ENCODE data around the gene CRYBG2.

DNA sequence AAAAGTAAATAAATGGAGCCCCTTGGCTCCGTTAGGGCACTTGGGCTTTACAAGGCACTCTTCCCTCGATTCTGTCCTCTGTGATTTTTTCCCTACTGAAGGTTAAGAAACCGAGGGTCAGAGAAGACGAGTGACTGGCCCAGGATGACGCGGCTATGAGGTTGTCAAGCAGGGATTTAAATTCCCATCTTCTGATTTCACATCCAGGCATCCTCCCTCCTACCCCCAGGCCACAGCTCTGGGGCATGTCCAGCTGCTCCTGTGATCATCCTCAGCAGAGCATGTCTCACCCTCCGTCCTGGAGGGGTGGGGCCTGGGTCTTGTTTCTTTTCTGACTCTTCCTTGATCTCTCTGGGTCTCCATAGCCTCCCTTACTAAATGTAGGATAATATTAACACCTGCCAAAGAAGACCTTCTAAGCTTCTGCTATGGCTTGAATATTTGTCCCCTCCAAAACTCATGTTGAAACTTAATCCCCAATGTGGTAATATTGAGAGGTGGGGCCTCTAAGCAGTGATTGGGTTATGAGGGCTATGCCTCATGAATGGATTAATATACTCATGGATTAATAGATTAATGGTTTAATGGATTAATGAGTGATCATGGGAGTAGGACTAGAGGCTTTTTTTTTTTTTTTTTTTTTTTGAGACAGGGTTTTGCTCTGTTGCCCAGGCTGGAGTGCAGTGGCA lies 4.6 kb downstream of the CRYBG2 start:
- TF ChIP-seq EZH2 (IDR thresholded peaks at IDR 0.05; ENCODE audit: borderline replicate concordance, low read depth, low read length, severe bottlenecking) = no peak
- TF ChIP-seq, protein P1, sequence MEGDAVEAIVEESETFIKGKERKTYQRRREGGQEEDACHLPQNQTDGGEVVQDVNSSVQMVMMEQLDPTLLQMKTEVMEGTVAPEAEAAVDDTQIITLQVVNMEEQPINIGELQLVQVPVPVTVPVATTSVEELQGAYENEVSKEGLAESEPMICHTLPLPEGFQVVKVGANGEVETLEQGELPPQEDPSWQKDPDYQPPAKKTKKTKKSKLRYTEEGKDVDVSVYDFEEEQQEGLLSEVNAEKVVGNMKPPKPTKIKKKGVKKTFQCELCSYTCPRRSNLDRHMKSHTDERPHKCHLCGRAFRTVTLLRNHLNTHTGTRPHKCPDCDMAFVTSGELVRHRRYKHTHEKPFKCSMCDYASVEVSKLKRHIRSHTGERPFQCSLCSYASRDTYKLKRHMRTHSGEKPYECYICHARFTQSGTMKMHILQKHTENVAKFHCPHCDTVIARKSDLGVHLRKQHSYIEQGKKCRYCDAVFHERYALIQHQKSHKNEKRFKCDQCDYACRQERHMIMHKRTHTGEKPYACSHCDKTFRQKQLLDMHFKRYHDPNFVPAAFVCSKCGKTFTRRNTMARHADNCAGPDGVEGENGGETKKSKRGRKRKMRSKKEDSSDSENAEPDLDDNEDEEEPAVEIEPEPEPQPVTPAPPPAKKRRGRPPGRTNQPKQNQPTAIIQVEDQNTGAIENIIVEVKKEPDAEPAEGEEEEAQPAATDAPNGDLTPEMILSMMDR (IDR thresholded peaks at IDR 0.05; ENCODE audit: borderline replicate concordance, extremely low read depth, low read length, poor library complexity, severe bottlenecking) = no peak
